HEK293T (cell line): ENCODE results near the gene INSL3.

Experiments used
- BHLHE40 ChIP-seq: fragments of 450-650 bp; IDR thresholded peaks from 2 replicates; pipeline ENCODE4 v1.6.1; 2016; ENCODE audit warnings: mild to moderate bottlenecking, moderate library complexity, borderline replicate concordance
- HDGF ChIP-seq: fragments of 450-650 bp; IDR thresholded peaks from 2 replicates; pipeline ENCODE4 v1.6.1; 2017; ENCODE audit warnings: antibody characterized with exemption, borderline replicate concordance

DNA sequence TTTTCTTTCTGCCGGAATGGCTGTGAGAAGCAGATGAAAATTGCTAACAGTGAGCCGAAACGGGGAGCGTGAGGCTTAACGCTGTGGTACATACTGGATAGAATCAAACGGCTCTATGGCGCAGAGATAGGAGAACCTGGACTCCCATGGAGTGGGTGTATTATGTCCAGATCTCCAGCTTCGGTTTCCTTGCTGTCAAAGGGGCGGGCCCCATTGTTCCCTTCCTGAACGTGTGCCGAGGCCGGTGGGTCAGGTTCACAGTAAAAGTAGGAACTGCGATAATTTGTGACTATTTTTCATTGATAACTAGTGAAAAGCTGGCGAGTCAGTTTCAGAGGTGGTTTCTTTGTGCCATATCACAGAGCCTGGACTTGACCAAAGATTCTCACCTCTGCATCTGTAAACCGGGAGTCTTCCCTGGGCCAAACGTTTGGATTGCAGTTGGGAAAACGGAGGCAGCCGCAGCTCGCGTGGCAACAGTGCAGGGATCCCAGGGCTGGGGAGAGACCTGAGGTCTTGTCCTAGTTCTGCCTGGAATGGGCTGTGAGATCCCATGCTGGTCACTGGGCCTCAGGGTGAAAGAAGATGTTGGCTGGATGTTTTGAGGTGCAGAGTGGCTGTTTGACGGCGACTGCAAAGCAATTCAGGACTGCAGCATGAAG is 39.1 kb upstream of the INSL3 start:
- TF ChIP-seq HDGF, result no peak
- TF ChIP-seq BHLHE40, result no peak
